Astrocyte (in vitro differentiated cells and primary cell): ENCODE results near the gene ASB16. TPM values are rescaled to one million over a fixed set of nuclear protein-coding genes. Genes with fewer than 3 reads are reported as not detected.

Experiments
- DNase-seq: peaks from one replicate; pipeline ENCODE4 v3.0.0-alpha.2; 2010; ENCODE audit warnings: low read depth
- FAIRE-seq: peaks from 2 replicates; lab custom pipeline; 2011; peaks lifted over from hg19 to GRCh38; lab: Jason Lieb, UNC
- H2AFZ ChIP-seq: 2 replicates; pipeline ENCODE4 v1.6.0; 2012; ENCODE audit warnings: low read depth, low read length, inconsistent platforms
- H3K27ac ChIP-seq: 2 replicates; pipeline ENCODE4 v1.5.1; 2011; ENCODE audit warnings: low read depth, low read length, inconsistent platforms
- H3K27me3 ChIP-seq: 2 replicates; pipeline ENCODE4 v1.6.0; 2011; ENCODE audit warnings: low read length, inconsistent platforms; ENCODE audit not compliant: insufficient read depth
- H3K36me3 ChIP-seq: 2 replicates; pipeline ENCODE4 v1.5.1; 2011; ENCODE audit warnings: low read length, inconsistent platforms; ENCODE audit not compliant: insufficient read depth
- H3K4me1 ChIP-seq: 2 replicates; pipeline ENCODE4 v1.5.1; 2011; ENCODE audit warnings: low read length, inconsistent platforms; ENCODE audit not compliant: insufficient read depth
- H3K4me2 ChIP-seq: 2 replicates; pipeline ENCODE4 v1.6.0; 2012; ENCODE audit warnings: low read length, inconsistent platforms
- H3K4me3 ChIP-seq: 2 replicates; pipeline ENCODE4 v1.5.1; 2011; ENCODE audit warnings: low read depth, mild to moderate bottlenecking, low read length, inconsistent platforms; ENCODE audit not compliant: insufficient read depth
- H3K79me2 ChIP-seq: 2 replicates; pipeline ENCODE4 v1.6.0; 2012; ENCODE audit warnings: mild to moderate bottlenecking, low read length, inconsistent platforms; ENCODE audit not compliant: insufficient read depth
- H3K9ac ChIP-seq: 2 replicates; pipeline ENCODE4 v1.6.0; 2012; ENCODE audit warnings: mild to moderate bottlenecking, low read length, inconsistent platforms
- H3K9me3 ChIP-seq: 2 replicates; pipeline ENCODE4 v1.5.1; 2012; ENCODE audit warnings: low read depth, mild to moderate bottlenecking, low read length, inconsistent platforms; ENCODE audit not compliant: insufficient read depth
- H4K20me1 ChIP-seq: 2 replicates; pipeline ENCODE4 v1.6.0; 2012; ENCODE audit warnings: low read length, inconsistent platforms; ENCODE audit not compliant: insufficient read depth
- H3K27ac Mint-ChIP-seq: one replicate; pipeline ENCODE4 v1.8.0; 2021; ENCODE audit warnings: mild to moderate bottlenecking, mixed read lengths; ENCODE audit not compliant: unreplicated experiment
- H3K27me3 Mint-ChIP-seq: one replicate; pipeline ENCODE4 v1.8.0; 2021; ENCODE audit warnings: low read depth, mixed read lengths; ENCODE audit not compliant: unreplicated experiment
- H3K36me3 Mint-ChIP-seq: one replicate; pipeline ENCODE4 v1.8.0; 2021; ENCODE audit warnings: low read depth, mixed read lengths; ENCODE audit not compliant: unreplicated experiment
- H3K4me1 Mint-ChIP-seq: one replicate; pipeline ENCODE4 v1.8.0; 2021; ENCODE audit warnings: low read depth, mixed read lengths; ENCODE audit not compliant: unreplicated experiment
- H3K4me3 Mint-ChIP-seq: one replicate; pipeline ENCODE4 v1.8.0; 2021; ENCODE audit warnings: mild to moderate bottlenecking, moderate library complexity, mixed read lengths; ENCODE audit not compliant: unreplicated experiment
- H3K9me3 Mint-ChIP-seq: one replicate; pipeline ENCODE4 v1.8.0; 2021; ENCODE audit warnings: mild to moderate bottlenecking, mixed read lengths; ENCODE audit not compliant: unreplicated experiment
- CTCF ChIP-seq: IDR thresholded peaks from 2 replicates; pipeline ENCODE4 v1.5.1; 2011; ENCODE audit warnings: low read depth, mild to moderate bottlenecking, inconsistent platforms, low read length, moderate library complexity; ENCODE audit not compliant: insufficient read depth
- EZH2 ChIP-seq: IDR thresholded peaks from 2 replicates; pipeline ENCODE4 v1.6.1; 2012; ENCODE audit warnings: mild to moderate bottlenecking, low read length, inconsistent platforms; ENCODE audit not compliant: insufficient read depth
- total RNA-seq: library from RNA; stranded (reverse); gene quantifications from 2 replicates; pipeline ENCODE4 v1.2.1, GENCODE V29; 2021

The ASB16 gene
- total RNA-seq, 1 donor from 2014 or later, result not detected

- Histone ChIP-seq H3K79me2 (peaks cover 61% of the 10 kb centered on the region), H3K4me2 (peak overlapping the region; percentile 98), H3K9ac (peak overlapping the region; percentile 90), H3K4me3 (peak overlapping the region; percentile 68), H3K9me3 (no peaks in the 10 kb centered on the region), H4K20me1 (peaks cover 53% of the 10 kb centered on the region), H3K27ac (peak overlapping the region; percentile 86), H3K27me3 (no peaks in the 10 kb centered on the region), H2AFZ (no peak overlapping the region), H3K4me1 (peaks cover 30% of the 10 kb centered on the region), H3K36me3 (peaks cover 21% of the 10 kb centered on the region)
- Mint-ChIP-seq H3K9me3 (no peaks in the 10 kb centered on the region), H3K4me1 (peaks cover 13% of the 10 kb centered on the region), H3K27ac (no peak overlapping the region), H3K36me3 (peaks cover 17% of the 10 kb centered on the region), H3K27me3 (no peaks in the 10 kb centered on the region), H3K4me3 (no peak overlapping the region)
- FAIRE-seq (no peak), DNase-seq (no peak)
- TF ChIP-seq EZH2, result no peak
- no peak for TF ChIP-seq CTCF
Observed at GRCh38 chr17:44219108-44219615, 48.7 kb downstream of the ASB16 start.

- Mint-ChIP-seq H3K9me3 (no peaks in the 10 kb centered on the region), H3K36me3 (peaks cover 13% of the 10 kb centered on the region), H3K27me3 (no peaks in the 10 kb centered on the region), H3K4me3 (peak within 1 kb of the TSS; percentile 90), H3K27ac (peak within 1 kb of the TSS; percentile 75), H3K4me1 (peaks cover 13% of the 10 kb centered on the region)
- peak within 1 kb of the TSS; percentile 86 for H3K27ac ChIP-seq
- H3K4me1 ChIP-seq, result peaks cover 30% of the 10 kb centered on the region
- H3K27me3 ChIP-seq, result no peaks in the 10 kb centered on the region
- H2AFZ ChIP-seq, result peak within 1 kb of the TSS; percentile 41
- peaks cover 61% of the 10 kb centered on the region for H3K79me2 ChIP-seq
- FAIRE-seq (no peak), DNase-seq (no peak)
- TF ChIP-seq EZH2, result no peak
- TF ChIP-seq CTCF, result no peak
- H3K36me3 ChIP-seq, result peaks cover 21% of the 10 kb centered on the region
- H3K4me3 ChIP-seq, result peak within 1 kb of the TSS; percentile 76
- H3K9ac ChIP-seq, result peak within 1 kb of the TSS; percentile 90
- H4K20me1 ChIP-seq, result peaks cover 48% of the 10 kb centered on the region
- H3K4me2 ChIP-seq, result peak within 1 kb of the TSS; percentile 98
- no peaks in the 10 kb centered on the region for H3K9me3 ChIP-seq
Observed at GRCh38 chr17:44219616-44220212, 49.2 kb downstream of the ASB16 start, which contains the start of gene UBTF. UBTF (minus strand) TSS chr17:44219675; CDS start chr17:44218229, 1,446 bp downstream.
